Panc1 (cell line): ENCODE data around the gene FBXL14. TPM values are rescaled to one million over a fixed set of nuclear protein-coding genes. Genes with fewer than 3 reads are reported as not detected.

Source experiments
- ATAC-seq: fragments of 200-7000 bp; cut with Tn5 transposase; 2 replicates; pipeline ENCODE4 v1.9.1; 2020; ENCODE audit warnings: mild to moderate bottlenecking, moderate library complexity
- BruUV-seq: library from RNA; stranded (reverse); fragments of 400-500 nt; replicated peaks from 2 replicates; lab custom pipeline; 2021; lab: Mats Ljungman, UMichigan
- CTCF ChIA-PET: fragments of 300-600 bp; sonication (Branson Sonifier 250); formaldehyde crosslinking; loops from one replicate; lab custom pipeline; 2022; ENCODE audit warnings: antibody characterized with exemption; lab: Charles Lee
- POLR2A ChIA-PET: fragments of 300-600 bp; sonication (Branson Sonifier 250); formaldehyde crosslinking; loops from one replicate; lab custom pipeline; 2022; ENCODE audit warnings: antibody characterized with exemption; lab: Charles Lee
- DNase-seq: peaks from one replicate; pipeline ENCODE4 v3.0.0-alpha.2; 2010; ENCODE audit warnings: low read depth, low spot score
- H3K27ac ChIP-seq: 2 replicates; pipeline ENCODE4 v1.5.1; 2011; ENCODE audit warnings: mild to moderate bottlenecking, low read length, inconsistent platforms
- H3K27me3 ChIP-seq: fragments of 200-500 bp; sonication (Bioruptor generic); 2 replicates; pipeline ENCODE4 v1.6.0; 2014; ENCODE audit warnings: low read length, inconsistent platforms; ENCODE audit not compliant: control insufficient read depth, insufficient read depth
- H3K36me3 ChIP-seq: fragments of 200-500 bp; sonication (Bioruptor generic); 2 replicates; pipeline ENCODE4 v1.5.1; 2014; ENCODE audit warnings: inconsistent platforms, mild to moderate bottlenecking, low read length, moderate library complexity; ENCODE audit not compliant: control insufficient read depth, insufficient read depth
- H3K4me1 ChIP-seq: 2 replicates; pipeline ENCODE4 v1.5.1; 2011; ENCODE audit warnings: inconsistent platforms, mild to moderate bottlenecking, low read length, moderate library complexity; ENCODE audit not compliant: control insufficient read depth, insufficient read depth
- H3K4me3 ChIP-seq, 2 experiments: 2 replicates each; pipeline ENCODE4 v1.5.1; 2011 to 2012; ENCODE audit warnings: low read depth in 2 of 2, low read length in 2 of 2, mild to moderate bottlenecking in 2 of 2, inconsistent platforms in 1 of 2, moderate library complexity in 1 of 2
- H3K9me3 ChIP-seq: fragments of 200-500 bp; sonication (Bioruptor generic); 2 replicates; pipeline ENCODE4 v1.5.1; 2014; ENCODE audit warnings: low read depth, mild to moderate bottlenecking, inconsistent platforms, low read length, moderate library complexity; ENCODE audit not compliant: control insufficient read depth, insufficient read depth
- POLR2AphosphoS5 ChIP-seq: IDR thresholded peaks from 2 replicates; pipeline ENCODE4 v1.6.1; 2012; ENCODE audit warnings: mild to moderate bottlenecking, low read depth, low read length, moderate library complexity
- SIN3A ChIP-seq: IDR thresholded peaks from 2 replicates; pipeline ENCODE4 v1.6.1; 2012; ENCODE audit warnings: low read depth, mild to moderate bottlenecking, low read length, moderate library complexity, borderline replicate concordance; ENCODE audit not compliant: insufficient read depth
- TCF7L2 ChIP-seq: IDR thresholded peaks from 2 replicates; pipeline ENCODE4 v1.6.1; 2011; ENCODE audit warnings: mild to moderate bottlenecking, low read depth, low read length, inconsistent platforms
- in situ Hi-C: cut with HindIII; loops from 2 replicates; pipeline ENCODE4 v1.10.0; 2016; ENCODE audit warnings: low sequenced_read_pairs, low pct_unique_long_range_greater_than_20kb
- intact Hi-C: fragments of 100-400 bp; cut with micrococcal nuclease; formaldehyde crosslinking; loops from one replicate; pipeline ENCODE4 v1.10.0; 2022; ENCODE audit not compliant: unreplicated experiment
- total RNA-seq: library from RNA; stranded (reverse); gene quantifications from one replicate; pipeline ENCODE4 v1.2.1, GENCODE V29; 2021; ENCODE audit not compliant: unreplicated experiment
- TF ChIP-seq, protein P1 (sequence below), 2 experiments: IDR thresholded peaks; 2 replicates each; pipeline ENCODE4 v1.6.1; 2011 to 2012; ENCODE audit warnings: low read depth in 2 of 2, control low read depth in 1 of 2, low read length in 1 of 2, mild to moderate bottlenecking in 1 of 2, moderate library complexity in 1 of 2; ENCODE audit not compliant: insufficient read depth in 1 of 2
- TF ChIP-seq, protein P2 (sequence below): fragments of 450-650 bp; IDR thresholded peaks from 2 replicates; pipeline ENCODE4 v1.5.1; 2017; ENCODE audit warnings: mild to moderate bottlenecking

Gene FBXL14
- total RNA-seq, 1 experiment from 2014 or later: 15.1 TPM

DNA sequence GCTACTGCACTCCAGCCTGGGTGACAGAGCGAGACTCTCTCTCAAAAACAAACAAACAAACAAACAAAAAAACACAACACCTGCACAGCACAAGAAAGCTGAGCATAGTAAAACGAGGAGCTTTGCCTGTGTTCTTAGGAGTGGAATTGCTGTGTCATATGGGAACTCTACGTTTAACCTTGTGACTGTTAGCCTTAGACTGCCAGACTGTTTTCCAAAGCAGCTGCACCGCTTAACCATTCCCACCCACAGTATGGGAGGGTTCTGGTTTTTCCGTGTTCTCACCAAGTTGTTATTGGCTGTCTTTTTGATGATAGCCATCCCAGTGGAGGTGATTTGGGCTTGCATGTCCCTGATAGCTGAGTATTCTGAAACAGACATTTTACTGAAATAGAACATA, 43.8 kb upstream of the FBXL14 start:
- in situ Hi-C loops: no loop called here
- CTCF ChIA-PET: interaction anchor here (0.6 kb wide), 1 partner anchor 151 kb away, joined by 4 read pairs; no protein-coding TSS in a partner anchor
- intact Hi-C loops: no loop called here
- no peak for ATAC-seq
- TF ChIP-seq, protein P1, sequence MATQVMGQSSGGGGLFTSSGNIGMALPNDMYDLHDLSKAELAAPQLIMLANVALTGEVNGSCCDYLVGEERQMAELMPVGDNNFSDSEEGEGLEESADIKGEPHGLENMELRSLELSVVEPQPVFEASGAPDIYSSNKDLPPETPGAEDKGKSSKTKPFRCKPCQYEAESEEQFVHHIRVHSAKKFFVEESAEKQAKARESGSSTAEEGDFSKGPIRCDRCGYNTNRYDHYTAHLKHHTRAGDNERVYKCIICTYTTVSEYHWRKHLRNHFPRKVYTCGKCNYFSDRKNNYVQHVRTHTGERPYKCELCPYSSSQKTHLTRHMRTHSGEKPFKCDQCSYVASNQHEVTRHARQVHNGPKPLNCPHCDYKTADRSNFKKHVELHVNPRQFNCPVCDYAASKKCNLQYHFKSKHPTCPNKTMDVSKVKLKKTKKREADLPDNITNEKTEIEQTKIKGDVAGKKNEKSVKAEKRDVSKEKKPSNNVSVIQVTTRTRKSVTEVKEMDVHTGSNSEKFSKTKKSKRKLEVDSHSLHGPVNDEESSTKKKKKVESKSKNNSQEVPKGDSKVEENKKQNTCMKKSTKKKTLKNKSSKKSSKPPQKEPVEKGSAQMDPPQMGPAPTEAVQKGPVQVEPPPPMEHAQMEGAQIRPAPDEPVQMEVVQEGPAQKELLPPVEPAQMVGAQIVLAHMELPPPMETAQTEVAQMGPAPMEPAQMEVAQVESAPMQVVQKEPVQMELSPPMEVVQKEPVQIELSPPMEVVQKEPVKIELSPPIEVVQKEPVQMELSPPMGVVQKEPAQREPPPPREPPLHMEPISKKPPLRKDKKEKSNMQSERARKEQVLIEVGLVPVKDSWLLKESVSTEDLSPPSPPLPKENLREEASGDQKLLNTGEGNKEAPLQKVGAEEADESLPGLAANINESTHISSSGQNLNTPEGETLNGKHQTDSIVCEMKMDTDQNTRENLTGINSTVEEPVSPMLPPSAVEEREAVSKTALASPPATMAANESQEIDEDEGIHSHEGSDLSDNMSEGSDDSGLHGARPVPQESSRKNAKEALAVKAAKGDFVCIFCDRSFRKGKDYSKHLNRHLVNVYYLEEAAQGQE (IDR thresholded peaks at IDR 0.05; ENCODE audit: insufficient read depth in 1 of 2, low read depth in 2 of 2, low read length in 1 of 2): no peak
- TF ChIP-seq TCF7L2: no peak
- no peak for TF ChIP-seq POLR2AphosphoS5
- TF ChIP-seq, protein P2, sequence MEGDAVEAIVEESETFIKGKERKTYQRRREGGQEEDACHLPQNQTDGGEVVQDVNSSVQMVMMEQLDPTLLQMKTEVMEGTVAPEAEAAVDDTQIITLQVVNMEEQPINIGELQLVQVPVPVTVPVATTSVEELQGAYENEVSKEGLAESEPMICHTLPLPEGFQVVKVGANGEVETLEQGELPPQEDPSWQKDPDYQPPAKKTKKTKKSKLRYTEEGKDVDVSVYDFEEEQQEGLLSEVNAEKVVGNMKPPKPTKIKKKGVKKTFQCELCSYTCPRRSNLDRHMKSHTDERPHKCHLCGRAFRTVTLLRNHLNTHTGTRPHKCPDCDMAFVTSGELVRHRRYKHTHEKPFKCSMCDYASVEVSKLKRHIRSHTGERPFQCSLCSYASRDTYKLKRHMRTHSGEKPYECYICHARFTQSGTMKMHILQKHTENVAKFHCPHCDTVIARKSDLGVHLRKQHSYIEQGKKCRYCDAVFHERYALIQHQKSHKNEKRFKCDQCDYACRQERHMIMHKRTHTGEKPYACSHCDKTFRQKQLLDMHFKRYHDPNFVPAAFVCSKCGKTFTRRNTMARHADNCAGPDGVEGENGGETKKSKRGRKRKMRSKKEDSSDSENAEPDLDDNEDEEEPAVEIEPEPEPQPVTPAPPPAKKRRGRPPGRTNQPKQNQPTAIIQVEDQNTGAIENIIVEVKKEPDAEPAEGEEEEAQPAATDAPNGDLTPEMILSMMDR: no peak
- no peak for TF ChIP-seq SIN3A
- H3K36me3 ChIP-seq: no peaks in the 10 kb centered on the region
- no peak overlapping the region for H3K4me3 ChIP-seq
- no peaks in the 10 kb centered on the region for H3K27me3 ChIP-seq
- no TSS peak for BruUV-seq
- H3K27ac ChIP-seq: no peak overlapping the region
- no peak for DNase-seq
- H3K4me1 ChIP-seq: no peaks in the 10 kb centered on the region
- H3K9me3 ChIP-seq: no peaks in the 10 kb centered on the region
- POLR2A ChIA-PET: no interaction called here

DNA sequence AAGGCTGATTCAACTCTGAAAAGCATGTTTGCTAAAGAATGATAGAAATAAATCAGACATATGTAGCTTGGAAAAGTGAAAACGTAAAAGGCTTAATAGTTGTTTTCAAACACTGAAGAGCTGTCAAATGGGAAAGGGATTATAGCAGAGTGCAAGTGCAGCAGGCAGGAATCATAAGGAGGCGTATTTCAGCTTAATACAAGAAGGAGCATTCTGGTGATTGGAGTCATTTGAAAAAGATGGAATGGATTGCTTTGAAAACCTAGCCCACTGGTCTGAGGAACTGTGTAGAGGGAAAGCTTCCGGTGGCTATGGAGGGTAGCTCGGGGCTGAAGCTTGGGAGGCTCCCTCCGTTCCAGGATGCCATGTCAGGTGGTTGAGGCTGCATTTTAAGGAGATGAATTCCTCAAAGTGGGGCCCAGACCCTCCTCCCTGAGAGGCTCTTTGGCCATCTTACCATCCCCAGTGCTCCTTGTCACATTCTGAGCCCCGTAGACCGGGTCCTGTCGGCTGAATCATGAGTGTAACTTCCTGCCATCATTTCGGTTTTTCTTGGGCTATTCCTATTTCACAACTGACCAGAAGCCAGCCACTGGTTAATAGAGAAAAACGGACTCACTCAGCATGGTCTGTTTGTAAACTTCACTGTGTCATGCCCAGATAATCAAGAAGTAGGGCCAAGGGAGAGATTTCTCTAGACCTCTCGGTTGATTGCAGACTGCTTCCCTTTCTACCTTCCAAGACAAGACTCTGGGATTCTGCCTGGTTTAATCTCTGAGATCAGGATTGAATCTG, 41.1 kb upstream of the FBXL14 start:
- no peaks in the 10 kb centered on the region for H3K27me3 ChIP-seq
- in situ Hi-C loops (no loop called here), intact Hi-C loops (no loop called here)
- no peaks in the 10 kb centered on the region for H3K4me1 ChIP-seq
- BruUV-seq: no TSS peak
- H3K27ac ChIP-seq: no peak overlapping the region
- ChIA-PET CTCF (interaction anchor here (1.0 to 1.8 kb wide), 4 partner anchors 17 to 517 kb away, joined by 3 to 9 read pairs (median 3); no protein-coding TSS in a partner anchor), POLR2A (interaction anchor here (0.7 kb wide), 1 partner anchor 166 kb away, joined by 3 read pairs; no protein-coding TSS in a partner anchor)
- DNase-seq (no peak), ATAC-seq (no peak)
- TF ChIP-seq, protein P1 (IDR thresholded peaks at IDR 0.05; ENCODE audit: insufficient read depth in 1 of 2, low read depth in 2 of 2, low read length in 1 of 2): no peak
- H3K4me3 ChIP-seq: no peak overlapping the region
- no peaks in the 10 kb centered on the region for H3K36me3 ChIP-seq
- no peaks in the 10 kb centered on the region for H3K9me3 ChIP-seq
